Forelimb muscle (tissue), 1 donor: ENCODE results near the gene GSTA3. TPM values are rescaled to one million over a fixed set of nuclear protein-coding genes. Genes with fewer than 3 reads are reported as not detected.
"Not testable (repeated sequence)": the region's sequence is repeated elsewhere in the genome, so short reads cannot be mapped to it uniquely, and the experiment has no call there.

ENCODE experiments used
- DNase-seq: peaks from one replicate; pipeline ENCODE4 v3.0.0-alpha.2; 2013; ENCODE audit warnings: low read depth
- polyA plus RNA-seq: library from polyadenylated mRNA; unstranded; fragments of 120-200 nt; gene quantifications from one replicate; pipeline ENCODE4 v1.2.1, GENCODE V29; 2013; ENCODE audit not compliant: insufficient read length

GSTA3 gene
- not detected for polyA plus RNA-seq

DNA sequence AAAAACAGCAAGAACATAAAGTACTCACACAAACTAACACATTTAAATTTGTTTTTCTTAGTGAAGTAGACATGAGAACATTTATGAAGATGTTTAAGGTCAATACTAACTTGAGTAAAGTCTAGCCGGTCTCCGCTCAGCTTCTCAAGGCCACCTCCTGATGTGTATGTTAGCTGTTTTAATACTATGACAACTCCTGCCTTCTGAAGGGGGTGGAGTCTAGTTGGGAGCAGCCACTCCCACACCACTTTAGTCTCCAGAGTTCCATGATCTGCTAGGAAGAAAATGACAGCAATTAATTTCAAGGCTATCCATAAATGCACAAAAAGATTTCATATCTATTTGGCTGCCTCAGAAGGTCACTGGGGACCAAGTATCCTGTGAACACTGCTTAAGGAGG is at the start of gene GSTA3:
Gene GSTA3 (minus strand): TSS at position 168 of the 400 bp plus-strand sequence. CDS start 3,864 bp downstream, outside the sequence.
- DNase-seq, result no peak

- DNase-seq, result no peak
These were observed 49.2 kb upstream of the GSTA3 start for GRCh38 chr6:52958546-52959255.

- DNase-seq, result no peak
These were observed 46.4 kb upstream of the GSTA3 start for GRCh38 chr6:52955871-52956270.

- no peak for DNase-seq
These were observed 44.7 kb upstream of the GSTA3 start for GRCh38 chr6:52953911-52954839.

DNA sequence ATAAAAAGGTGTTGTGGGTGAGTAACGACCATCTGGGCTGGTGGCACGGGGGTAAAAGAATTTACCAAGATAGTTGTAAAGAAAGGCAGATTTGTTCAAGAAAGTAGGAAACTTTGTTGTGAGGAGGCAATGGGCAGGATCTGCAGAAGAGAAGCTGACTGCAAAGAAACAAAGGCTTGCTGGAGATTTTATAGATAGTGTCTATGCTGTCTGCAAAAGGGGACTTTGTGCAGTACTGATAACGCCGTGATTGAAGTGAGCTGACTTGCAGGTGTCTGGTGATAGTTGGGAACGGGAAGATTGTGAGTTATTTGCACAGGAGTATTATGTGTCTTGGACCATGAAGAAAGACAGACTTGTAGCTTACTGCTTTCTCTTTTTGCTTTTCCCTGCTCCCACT is 36.8 kb upstream of the GSTA3 start:
- DNase-seq, result no peak

DNA sequence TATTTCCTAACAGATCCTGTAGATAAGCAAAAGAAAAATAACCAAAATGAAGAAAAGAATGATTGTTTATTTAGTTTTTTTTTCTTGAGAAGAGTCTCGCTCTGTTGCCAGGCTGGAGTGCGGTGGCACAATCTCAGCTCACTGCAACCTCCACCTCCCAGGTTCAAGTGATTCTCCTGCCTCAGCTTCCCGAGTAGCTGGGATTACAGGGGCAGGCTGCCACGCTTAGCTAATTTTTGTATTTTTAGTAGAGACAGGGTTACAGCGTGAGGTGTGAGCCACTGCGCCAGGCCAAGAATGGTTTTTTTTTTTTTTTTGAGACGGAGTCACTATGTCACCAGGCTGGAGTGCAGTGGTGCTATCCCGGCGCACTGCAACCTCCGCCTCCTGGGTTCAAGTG is 33.3 kb upstream of the GSTA3 start:
- not testable (repeated sequence) for DNase-seq

DNA sequence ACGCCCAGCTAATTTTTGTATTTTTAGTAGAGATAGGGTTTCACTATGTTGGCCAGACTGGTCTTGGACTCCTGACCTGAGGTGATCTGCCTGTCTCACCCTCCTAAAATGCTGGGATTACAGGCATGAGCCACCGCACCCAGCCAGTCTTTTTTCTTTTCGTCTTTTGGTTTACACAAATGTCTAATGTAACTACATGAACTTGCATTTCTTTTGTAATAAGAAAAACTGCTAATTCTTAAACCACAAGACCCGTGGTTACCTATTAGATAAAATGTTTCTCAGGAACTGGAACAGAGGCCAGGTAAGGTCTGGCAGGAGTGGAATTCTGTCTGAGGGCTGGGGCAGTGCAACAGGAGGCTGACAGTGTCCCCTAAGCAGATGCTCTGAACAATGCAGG is 32.7 kb upstream of the GSTA3 start:
- DNase-seq, result no peak

DNA sequence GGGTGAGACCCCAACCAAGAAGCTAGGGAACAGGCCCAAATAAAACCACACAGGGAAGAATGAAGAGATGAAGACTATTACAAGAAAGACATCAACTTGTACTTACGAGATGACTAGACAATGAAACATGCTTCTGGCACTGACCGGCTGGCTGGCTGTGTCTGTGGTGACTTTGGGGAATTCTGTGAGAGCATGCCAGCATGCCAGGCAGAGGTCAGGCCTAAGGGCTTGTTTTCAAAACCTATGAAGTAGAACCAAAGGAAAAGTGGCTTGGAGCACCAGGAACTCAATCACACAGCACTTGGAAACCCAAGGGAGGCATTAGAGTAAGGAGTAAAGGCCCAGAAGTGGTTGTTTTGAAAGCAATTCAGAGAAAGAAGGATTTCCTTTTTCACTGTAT is 28.4 kb upstream of the GSTA3 start:
- no peak for DNase-seq

GRCh38 chr6:52933778-52934177 is 24.3 kb upstream of the GSTA3 start:
- no peak for DNase-seq

GRCh38 chr6:52931351-52931750 is 21.9 kb upstream of the GSTA3 start:
- DNase-seq, result no peak

DNA sequence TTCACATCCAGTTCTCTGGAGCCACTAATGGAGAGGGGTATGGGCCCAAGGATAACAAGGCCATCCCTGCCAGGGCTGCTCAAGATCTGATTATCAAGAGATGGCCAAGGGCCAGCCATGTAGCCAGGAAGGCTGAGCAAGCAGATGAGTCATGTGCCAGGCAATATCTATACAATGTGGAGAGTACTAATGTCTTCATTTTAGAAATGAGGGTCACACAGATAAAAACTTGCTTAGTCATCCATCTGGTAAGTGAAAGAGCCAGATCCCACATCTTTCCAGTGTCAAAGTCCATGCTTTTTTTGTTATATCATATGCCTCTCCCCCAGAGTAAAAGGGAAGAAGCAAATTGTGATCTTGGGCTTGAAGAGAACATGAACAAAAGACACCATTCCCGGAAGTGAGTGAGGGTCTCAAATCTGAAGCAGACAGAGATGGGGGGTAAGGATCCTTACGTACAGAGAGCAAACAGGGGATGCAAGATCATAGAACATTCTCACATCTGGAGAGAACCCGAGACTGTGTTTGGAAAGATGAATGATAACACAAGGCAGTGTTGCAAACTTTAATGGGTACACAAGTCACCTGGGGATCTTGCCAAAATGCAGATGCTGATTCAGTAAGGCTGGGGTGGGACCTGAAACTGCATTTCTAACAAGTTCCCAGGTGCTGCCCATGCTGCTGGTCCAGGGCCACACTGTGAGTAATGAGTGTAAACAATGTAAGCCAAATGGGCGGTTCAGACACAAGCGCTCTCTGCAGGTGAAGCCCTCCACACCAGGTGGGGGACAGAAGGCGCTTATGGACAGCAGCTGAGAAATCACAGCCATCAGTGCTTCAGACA is 20.0 kb upstream of the GSTA3 start:
- no peak for DNase-seq

DNA sequence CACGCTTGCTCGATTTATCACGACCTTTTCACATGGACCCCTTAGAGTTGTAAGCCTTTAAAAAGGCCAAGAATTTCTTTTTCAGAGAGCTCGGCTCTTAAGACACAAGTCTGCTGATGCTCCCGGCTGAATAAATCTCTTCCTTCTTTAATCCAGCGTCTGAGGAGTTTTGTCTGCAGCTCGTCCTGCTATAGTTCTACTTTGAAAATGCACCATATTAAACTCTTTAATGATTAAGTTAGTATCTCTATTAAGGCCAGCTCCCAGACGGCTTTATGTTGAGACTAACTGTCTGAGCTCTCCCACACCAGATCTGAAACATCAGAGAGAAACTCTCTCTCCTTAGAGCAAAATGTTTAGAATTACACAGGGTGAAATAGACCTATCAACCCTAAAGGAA is 18.0 kb upstream of the GSTA3 start:
- DNase-seq, result no peak

GRCh38 chr6:52925919-52926792 is 16.7 kb upstream of the GSTA3 start:
- DNase-seq, result no peak

DNA sequence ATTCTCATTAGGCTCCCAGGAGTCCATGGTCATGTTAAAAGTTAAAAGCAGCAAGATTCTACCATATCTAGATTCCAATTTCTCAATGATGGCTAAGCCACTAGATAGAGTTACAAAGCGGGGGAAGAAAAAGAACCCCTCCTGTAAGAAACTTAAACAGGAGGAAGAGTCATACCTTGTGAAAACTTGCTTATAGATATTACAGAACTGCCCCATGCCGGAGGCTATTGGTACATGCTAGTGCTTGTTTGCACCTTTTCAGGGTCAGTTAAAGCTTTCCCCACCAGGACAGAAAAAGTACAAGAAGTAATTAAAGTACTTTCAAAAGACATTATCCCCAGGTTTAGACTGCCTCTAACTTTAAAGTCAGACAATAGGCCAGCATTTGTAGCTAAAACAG is 15.5 kb upstream of the GSTA3 start:
- no peak for DNase-seq

- not testable (repeated sequence) for DNase-seq
These were observed 14.2 kb upstream of the GSTA3 start for GRCh38 chr6:52923689-52924088.

DNA sequence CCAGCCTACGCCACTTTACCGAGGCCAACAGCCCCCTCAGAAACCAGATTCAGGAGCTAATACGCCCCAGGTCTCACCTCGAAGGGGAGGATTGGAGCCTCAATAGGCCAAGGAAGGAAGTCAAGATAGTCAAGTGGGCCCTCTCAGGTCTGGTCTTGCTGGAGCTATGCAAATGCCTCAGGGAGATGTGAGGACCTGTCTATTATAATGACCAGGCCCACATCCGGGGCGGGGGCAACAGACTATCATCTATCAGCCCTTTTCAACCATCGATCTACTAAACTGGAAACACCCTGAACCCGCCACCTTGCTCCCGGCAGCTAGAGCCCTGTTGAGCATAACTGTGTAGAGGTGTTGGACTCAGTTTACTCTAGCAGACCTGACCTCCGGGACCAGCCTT is 12.7 kb upstream of the GSTA3 start:
- no peak for DNase-seq

GRCh38 chr6:52921743-52922142 is 12.2 kb upstream of the GSTA3 start:
- no peak for DNase-seq

DNA sequence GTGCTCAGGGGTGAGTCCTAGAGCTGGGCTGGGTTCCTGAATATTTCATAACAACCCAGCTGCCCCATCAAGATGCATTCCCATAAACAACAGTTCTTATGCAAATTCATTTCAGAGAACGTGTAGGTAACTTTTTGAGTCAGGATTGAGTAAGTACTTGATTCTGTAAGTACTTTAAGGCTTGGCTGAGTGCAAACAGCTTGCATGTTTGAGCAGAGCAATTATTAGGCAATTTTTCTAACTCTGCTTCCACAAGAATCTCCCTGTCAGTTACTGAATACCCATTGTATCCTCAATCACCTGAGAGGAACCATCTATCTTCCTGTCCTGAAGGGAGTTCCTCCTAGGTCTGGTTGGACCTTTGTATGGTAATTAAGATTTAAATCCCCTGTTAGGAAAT is 10.0 kb upstream of the GSTA3 start:
- not testable (repeated sequence) for DNase-seq

DNA sequence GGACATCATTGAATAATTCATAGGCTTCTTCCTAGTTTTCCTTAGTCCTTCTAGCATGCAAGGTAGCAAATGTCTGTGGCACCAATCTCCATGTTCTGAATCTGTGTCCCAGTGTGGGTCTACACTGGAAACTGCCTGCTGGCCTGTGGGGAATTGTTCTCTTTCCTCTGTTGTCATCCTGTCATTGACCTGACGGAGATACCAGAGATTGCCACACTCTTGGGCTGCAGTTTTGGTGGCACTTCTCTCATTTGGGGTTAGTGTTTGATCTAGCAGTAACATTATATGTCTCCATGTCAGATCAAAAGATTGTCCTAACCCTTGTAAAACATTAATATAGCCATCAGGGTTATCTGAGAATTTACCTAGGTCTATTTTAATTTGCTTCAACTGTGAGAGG is 9.3 kb upstream of the GSTA3 start:
- DNase-seq, result not testable (repeated sequence)

DNA sequence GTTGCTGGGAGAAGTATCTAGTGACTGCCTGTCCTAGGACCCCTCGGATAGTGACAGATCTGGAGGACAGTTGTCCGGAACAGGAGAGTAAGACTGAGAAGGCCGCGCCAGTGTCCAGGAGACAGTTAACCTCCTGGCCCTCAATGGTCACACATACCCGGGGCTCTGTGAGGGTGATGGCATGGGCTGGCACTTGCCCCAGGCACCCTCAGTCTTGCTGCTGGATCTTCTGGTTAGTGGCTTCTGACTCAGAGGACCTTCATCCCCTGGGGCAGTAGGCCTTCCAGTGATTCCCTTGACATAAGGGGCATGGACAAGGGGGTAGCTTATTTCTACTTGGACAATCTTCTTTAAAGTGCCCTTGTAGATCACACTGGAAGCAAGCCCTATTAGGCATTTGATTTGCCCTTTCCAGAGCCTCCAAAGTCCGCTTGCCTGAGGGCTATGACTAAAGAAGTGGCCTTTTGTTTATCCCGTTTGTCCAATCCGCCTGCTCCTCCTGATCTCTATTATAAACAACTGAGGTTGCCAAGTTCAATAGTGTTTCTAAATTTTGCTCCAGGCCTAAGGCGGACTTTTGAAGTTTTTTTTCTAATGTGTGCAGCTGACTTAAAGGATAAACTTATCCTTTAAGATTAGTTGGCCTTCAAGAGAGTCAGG is 8.7 kb upstream of the GSTA3 start:
- DNase-seq, result not testable (repeated sequence)
